Esophagus squamous epithelium (tissue), 4 donors: ENCODE measurements around the gene RAPGEF5.

Experiments
- POLR2A ChIP-seq, 4 donors: fragments of 450-650 bp; IDR thresholded peaks; one replicate each; pipeline ENCODE4 v1.6.1; 2017; ENCODE audit warnings: antibody characterized with exemption in 4 of 4, mild to moderate bottlenecking in 4 of 4, moderate library complexity in 3 of 4
- TF ChIP-seq, protein P1 (sequence below), 6 experiments: fragments of 450-650 bp in 4 of 6; fragments of 200-600 bp in 2 of 6; sonication (generic) in 2 of 6; IDR thresholded peaks; one replicate each; pipeline ENCODE4 v1.5.1; 2016 to 2019; ENCODE audit warnings: antibody characterized with exemption in 6 of 6, mild to moderate bottlenecking in 4 of 6, moderate library complexity in 4 of 6

DNA sequence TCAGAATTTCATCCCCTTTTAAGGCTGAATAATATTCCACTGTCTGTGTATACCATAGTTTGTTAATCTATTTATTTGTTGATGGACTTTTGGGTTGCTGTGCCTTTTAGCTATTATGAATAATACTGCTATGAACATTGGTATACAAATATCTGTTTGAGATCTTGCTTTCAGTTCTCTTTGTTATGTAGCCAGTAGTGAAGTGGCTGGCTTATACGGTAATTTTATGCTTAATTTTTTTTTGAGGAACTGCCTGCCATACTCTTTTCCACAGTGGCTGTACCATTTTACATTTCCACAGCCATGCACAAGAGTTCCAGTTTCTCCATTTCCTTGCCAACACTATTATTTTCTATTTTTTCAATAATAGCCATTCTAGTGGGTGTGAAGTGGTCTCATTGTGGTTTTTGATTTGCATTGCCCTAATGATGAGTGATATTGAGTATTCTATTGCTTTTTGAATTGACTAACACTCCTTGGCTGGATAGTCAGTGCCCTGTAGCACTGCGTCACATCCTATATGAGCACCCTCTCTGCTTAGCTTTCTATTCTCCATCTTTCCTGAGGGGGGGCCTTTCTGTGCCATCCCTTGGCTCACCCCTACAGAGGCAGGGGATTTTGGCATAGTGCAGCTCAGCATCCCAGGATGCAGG is 29.4 kb upstream of the RAPGEF5 start:
- no peak for TF ChIP-seq POLR2A (IDR thresholded peaks at IDR 0.05)
- TF ChIP-seq, protein P1, sequence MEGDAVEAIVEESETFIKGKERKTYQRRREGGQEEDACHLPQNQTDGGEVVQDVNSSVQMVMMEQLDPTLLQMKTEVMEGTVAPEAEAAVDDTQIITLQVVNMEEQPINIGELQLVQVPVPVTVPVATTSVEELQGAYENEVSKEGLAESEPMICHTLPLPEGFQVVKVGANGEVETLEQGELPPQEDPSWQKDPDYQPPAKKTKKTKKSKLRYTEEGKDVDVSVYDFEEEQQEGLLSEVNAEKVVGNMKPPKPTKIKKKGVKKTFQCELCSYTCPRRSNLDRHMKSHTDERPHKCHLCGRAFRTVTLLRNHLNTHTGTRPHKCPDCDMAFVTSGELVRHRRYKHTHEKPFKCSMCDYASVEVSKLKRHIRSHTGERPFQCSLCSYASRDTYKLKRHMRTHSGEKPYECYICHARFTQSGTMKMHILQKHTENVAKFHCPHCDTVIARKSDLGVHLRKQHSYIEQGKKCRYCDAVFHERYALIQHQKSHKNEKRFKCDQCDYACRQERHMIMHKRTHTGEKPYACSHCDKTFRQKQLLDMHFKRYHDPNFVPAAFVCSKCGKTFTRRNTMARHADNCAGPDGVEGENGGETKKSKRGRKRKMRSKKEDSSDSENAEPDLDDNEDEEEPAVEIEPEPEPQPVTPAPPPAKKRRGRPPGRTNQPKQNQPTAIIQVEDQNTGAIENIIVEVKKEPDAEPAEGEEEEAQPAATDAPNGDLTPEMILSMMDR (IDR thresholded peaks at IDR 0.05), result no peak
